ENCODE results near the gene HUS1B.
A peak's percentile ranks its signal among the peaks of the same experiment; 100 is the strongest.

HUS1B gene

GRCh38 chr6:621931-622330 is 35.0 kb downstream of the HUS1B start:
- no peak for DNase-seq

DNA sequence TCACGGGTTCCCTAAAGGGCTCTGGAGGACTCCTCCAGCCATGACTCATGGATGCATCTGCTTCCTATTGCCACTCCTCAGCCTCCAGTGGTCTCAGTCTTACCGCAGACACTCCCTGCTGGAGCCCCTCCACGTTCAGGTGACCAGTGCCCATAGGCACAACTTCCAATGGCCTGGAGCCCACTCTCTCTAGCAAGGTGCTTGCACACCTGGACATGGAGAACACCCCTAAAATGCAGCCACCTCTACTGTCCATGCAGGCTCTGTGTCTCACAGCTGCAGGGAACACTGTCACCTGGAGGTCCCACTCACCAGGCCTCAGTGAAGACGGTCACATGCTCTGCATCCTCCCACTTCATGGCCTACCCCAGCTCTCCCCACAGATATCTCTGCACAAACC is 36.0 kb downstream of the HUS1B start:
- DNase-seq: no peak

DNA sequence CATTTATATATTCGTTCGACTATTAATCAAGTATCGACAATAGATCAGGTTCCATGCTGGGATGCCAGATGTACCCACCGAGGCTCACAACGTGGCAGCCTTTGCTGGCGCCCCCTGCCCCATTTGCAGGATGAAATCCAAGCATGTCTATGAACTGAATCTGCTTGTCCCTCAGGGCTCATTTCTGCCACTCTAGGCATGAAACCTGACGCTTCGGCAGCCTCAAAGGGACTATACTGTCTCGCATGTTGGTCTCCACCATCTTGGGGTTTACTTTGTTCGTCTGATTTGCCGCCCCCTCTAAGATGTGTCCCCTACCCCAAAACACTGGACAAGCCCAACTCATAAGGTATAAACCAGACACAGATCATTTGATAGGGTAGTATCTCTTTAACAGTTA is 36.7 kb downstream of the HUS1B start:
- no peak for DNase-seq

DNA sequence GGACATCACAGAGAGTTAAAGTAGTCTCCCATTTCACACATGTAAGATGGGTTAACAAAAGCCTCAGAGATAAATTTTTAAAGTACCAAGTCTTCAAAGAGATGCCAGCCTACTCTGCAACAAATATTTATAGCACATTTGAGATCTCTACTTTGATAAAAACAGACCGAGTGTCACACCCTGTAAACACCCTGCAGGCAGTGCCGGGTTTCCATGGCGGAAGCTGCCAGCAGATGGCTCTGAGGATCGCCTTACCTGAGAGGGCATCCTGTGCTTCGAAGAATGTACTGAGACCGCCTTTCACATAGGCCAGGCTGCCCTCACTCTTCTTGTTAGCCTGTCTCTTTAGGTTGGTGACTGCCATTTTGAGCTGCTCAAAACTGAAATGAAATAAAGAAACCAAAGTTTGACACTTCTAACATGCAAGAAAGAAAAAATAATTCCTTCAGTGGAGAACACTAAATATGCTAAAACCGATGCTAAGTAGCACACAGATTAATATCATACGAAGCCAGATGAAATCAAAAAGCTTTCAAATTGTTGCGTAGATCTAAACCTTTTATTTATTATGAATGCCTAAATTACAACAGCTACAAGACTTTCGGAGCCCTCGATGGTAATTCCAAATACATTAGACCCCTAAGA is 39.3 kb downstream of the HUS1B start:
- DNase-seq: peak in 1 of 5 experiments; percentile 76

DNA sequence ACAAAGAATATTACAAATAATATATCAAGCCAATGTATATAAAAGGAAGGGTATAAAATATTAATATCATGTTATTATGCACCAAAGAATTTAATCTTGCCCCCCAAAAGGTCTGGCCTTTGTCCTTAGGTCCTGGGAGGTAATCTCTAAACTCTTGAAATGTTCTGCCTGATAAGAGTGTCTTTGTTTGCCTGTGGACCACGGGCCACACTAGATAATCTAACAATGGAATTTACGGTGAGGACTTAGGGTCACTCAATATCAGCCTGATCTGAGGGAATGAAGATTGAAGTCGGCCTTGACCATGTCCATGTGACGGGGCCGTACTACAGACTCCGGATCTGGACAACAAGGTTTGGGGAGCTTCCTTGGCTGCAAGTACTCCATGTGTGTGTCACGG is 42.9 kb downstream of the HUS1B start:
- DNase-seq: no peak

- DNase-seq: no peak
Observed at GRCh38 chr6:611928-612327, 45.0 kb downstream of the HUS1B start.

DNA sequence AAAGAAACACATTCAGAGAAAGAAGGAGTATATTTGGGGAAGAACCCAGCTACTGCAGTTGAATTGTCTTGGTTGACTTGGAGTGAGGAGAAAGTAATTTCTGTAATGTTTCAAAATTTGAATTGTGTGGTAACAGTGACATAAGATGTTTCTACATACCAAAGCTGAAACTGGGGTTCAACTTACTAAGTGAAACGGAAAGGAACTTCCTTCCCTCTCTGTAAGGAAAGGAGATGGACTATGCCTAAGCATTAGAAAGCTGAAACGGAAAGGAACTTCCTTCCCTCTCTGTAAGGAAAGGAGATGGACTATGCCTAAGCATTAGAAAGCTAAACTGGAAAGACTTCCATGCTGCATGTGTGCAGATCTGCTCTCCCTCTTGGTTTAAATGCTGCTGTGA is 46.0 kb downstream of the HUS1B start:
- DNase-seq: no peak

DNA sequence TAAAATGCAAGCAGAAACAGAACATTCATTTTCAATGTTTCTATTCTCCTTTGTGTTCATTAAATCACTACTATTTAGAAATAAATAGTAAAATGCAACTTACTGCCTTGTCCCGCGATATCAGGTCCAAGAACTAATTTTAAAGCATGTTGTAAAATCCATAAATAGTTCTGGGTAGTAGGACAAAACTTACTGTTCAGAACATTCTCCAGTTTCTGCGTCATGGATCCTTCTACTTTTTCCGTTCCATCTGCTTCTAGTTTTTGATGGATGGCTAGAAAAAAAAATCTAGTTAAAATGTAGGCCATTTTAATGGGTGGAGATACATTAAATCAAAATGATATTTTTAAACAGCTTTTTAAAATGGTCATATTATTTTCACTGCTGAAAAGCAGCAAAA is 47.0 kb downstream of the HUS1B start:
- no peak for DNase-seq

GRCh38 chr6:606829-607379 is 50.0 kb downstream of the HUS1B start:
- no peak for DNase-seq

Measured in T-helper 2 cell (primary cell).